HG03558 (cell line): Measurements from ENCODE around the gene USP30.
"Not testable (repeated sequence)": the region's sequence is repeated elsewhere in the genome, so short reads cannot be mapped to it uniquely, and the experiment has no call there.

Experiments used
- ATAC-seq: cut with Tn5 transposase; IDR thresholded peaks from one replicate; pipeline ENCODE4 v1.9.1; 2021; ENCODE audit warnings: moderate number of reproducible peaks; ENCODE audit not compliant: unreplicated experiment; ENCODE audit errors: extremely low read depth

Gene USP30, protein sequence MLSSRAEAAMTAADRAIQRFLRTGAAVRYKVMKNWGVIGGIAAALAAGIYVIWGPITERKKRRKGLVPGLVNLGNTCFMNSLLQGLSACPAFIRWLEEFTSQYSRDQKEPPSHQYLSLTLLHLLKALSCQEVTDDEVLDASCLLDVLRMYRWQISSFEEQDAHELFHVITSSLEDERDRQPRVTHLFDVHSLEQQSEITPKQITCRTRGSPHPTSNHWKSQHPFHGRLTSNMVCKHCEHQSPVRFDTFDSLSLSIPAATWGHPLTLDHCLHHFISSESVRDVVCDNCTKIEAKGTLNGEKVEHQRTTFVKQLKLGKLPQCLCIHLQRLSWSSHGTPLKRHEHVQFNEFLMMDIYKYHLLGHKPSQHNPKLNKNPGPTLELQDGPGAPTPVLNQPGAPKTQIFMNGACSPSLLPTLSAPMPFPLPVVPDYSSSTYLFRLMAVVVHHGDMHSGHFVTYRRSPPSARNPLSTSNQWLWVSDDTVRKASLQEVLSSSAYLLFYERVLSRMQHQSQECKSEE

GRCh38 chr12:109052414-109053323 lies at the start of gene USP30:
Gene USP30, plus strand, starts transcription at chr12:109052576. Its CDS starts 103 bp downstream, at chr12:109052679.
- peak; percentile 52 for ATAC-seq

DNA sequence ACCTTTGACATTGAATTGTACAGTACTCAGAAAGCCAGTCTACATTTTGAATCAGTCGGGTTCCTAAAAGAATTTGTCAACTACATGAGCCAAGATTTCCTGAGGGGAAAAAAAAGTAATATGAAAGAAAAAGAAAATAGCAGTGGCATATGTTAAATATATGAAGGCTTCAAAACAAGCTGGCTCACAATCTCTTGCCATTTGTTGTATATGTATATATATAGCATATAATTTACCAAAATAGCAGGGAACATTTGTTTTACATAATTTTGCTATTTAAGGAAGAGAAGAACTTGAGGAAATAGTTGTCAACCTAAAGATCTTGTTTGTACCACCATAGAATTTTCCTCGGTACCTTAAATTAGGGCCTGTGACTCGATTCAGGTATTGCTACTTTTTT lies 48.4 kb upstream of the USP30 start:
- no peak for ATAC-seq

DNA sequence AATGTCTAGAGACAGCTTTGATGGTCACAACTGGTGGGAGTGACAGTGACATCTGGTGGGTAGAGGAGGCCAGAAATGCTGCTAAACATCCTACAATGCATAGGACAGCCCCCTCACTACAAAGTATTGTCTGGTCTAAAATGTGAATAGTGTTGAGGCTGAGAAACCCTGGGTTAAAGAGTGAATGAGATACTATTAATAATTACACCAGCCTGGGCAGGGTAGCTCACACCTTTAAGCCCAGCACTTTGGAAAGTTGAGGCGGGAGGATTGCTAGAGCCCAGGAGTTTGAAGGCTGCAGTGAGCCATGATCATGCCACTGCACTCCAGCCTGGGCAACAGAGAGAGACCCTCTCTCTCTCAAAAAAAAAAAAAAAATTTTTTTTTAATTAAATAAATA lies 42.6 kb upstream of the USP30 start:
- no peak for ATAC-seq

- no peak for ATAC-seq
Measured at GRCh38 chr12:109010259-109010658, 42.1 kb upstream of the USP30 start.

DNA sequence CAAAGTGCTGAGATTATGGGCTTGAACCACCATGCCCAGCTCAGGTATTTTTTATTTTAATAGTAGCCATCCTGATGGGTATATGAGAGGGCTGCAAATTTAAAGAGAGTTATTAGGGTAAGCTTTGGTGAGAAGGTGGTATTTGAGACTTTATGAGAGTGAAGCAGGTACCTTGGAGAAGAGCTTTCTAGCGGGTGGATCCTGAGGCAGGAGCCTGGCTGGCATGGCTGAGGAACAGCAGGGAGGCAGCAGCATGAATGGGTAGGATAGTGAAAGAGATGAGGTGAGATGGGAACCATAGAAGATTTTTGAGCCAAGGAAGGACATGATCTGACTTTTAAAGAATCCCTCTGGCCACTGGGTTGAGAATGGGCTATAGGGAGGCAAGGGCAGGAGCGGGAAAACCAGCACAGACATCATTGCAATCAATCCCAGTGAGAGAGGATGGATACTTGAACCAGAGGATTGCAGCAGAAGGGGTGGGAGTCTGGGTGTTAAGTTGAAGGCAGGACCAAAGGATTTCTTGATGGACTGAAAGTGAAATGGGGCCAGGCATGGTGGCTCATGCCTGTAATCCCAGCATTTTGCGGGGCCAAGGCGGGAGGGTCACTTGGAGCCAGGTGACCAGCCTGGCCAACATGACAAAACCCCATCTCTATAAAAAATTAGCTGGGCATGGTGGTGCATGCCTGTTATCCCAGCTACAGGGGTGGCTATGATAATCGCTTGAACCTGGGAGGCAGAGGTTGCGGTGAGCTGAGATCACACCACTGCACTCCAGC lies 37.2 kb upstream of the USP30 start:
- no peak for ATAC-seq

DNA sequence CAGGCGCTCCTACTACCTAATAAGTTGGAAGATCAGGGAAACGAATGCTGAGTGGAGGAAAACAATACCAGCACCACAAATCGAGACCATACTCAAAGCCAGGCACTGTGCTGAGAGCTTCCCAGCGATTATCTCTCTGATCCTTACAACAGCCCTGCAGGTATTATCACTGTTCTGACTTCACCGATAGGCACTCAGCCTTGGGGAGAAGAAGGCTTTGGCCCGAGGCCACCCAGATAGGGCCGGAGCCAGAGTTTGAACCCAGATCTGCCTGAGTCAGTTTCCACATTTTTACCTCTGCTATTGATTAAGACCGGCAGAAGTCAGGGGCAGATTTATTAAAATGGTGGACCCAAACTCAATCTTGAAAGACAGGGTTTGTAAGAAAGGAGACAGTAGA lies 36.4 kb upstream of the USP30 start:
- ATAC-seq: no peak

DNA sequence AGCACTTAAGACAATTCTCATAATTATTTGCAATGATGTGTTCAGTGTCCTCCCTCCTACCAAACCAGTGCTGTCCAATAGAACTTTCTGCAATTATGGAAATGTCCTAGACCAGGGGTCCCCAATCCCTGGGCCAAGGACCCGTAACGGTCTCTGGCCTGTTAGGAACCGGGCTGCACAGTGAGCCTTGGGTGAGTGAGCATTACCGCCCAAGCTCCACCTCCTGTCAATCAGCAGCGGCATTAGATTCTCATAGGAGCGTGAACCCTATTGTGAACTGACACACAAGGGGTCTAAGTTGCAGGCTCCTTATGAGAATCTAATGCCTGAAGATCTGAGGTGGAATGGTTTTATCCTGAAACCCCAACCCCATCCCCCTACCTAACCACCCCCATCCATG lies 35.4 kb upstream of the USP30 start:
- ATAC-seq: no peak

DNA sequence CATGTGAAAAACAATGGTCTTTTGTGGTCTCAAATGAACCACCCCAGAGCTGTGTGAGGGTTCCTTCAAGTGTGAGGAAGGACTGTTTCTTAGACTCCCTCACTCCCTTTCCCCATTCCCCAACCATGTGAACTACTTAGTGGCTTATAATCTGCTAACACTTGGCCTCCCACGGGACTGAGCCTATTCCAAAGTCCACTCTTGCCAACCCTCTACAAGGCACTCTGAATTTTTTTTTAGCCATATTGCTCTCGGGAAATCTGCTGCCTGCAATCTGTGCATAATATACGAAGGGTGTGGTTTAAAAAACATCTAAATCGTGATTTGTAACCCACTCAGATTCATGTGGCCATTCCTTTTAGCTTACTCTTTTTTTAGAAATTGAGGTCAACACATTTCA lies 34.1 kb upstream of the USP30 start:
- ATAC-seq: no peak

GRCh38 chr12:109020146-109020795 lies 32.1 kb upstream of the USP30 start:
- no peak for ATAC-seq

- no peak for ATAC-seq
Measured at GRCh38 chr12:109020796-109021380, 31.5 kb upstream of the USP30 start, which contains the start of gene SVOP. Gene SVOP, minus strand, starts transcription at chr12:109021068. Its CDS starts 200 bp downstream, at chr12:109020868.

GRCh38 chr12:109027767-109028166 lies 24.6 kb upstream of the USP30 start:
- ATAC-seq: no peak

- not testable (repeated sequence) for ATAC-seq
Measured at GRCh38 chr12:109028624-109029023, 23.8 kb upstream of the USP30 start.

DNA sequence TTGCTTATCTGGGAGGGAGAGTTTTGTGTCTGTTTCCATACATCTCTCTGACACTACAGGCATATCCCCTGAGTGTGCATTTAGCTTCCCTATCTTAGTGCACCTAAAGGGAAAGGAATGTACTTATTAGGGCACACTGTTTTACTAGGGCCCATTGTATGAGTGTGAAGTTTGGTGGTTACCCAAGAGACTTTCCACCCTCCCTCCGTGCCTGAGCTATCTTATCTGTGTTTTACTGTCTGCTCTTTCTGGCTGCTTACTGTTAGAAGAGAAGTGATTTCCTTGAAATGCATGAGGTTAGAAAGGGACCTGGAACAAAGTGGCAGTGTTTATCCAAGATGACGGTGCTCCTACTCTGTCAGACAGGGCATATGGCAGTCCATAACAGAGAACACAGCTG lies 23.0 kb upstream of the USP30 start:
- ATAC-seq: no peak

DNA sequence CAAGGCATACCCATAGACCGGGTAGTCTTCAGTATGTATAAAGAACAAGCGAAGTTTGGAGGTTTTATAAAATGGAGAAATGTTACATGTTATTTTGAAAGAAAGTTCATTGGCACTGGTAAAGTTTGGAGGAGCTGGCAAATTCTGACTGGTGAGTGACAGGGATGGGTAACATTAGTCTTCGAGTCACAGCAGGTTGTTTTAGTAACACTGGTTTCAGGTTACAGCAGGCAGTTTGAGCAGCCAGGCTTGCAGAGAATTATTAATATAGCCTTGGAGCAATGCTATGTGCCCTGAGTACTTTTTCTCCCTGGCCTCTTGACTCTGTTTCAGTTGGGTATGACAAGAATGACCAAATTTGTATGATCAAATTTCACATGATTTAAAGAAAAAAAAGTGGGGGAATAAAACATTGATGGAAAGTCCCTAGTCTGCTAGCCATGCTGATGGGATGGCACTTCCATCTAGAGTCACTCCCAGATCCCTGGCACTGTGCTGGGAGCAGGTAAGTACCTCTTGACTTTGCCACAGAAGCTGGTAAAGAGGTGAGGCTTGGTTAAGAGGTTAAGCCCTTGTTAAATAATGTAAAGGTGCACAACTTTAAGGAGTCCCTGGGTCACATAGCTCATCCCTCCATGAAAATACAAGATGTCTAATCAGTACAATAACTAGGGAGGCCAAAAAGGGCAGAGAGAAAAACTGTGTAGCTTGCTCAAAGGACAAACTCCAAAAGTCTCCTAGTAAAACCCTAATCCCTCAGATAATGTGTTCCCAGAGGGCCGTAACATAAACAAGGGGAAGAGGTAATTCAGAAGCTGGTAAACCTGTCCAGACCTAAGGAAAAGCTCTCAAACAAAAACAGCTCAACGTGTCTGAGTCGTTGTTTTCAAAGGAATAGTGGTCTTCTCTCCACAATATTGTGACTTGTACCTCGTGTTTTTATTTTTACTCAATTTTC lies 18.9 kb upstream of the USP30 start:
- ATAC-seq: no peak

DNA sequence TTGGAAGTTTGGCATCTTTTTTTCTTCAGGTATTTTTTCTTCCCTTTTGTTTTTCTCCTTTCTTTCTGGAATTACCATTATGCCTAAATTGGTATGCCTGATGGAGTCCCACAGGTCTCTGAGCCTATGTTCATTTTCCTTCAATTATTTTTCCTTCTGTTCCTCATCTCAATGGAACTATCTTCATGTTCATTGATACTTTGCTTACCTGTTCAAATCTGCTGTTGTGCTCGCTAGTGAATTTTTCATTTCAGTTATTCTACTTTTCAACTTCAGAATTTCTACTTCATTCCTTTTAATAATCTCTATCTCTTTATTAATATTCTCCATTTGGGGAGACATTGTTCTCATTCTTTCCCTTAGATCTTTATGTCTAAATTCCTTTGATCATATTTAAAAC lies 15.4 kb upstream of the USP30 start:
- no peak for ATAC-seq

GRCh38 chr12:109044241-109044640 lies 8.1 kb upstream of the USP30 start:
- no peak for ATAC-seq

DNA sequence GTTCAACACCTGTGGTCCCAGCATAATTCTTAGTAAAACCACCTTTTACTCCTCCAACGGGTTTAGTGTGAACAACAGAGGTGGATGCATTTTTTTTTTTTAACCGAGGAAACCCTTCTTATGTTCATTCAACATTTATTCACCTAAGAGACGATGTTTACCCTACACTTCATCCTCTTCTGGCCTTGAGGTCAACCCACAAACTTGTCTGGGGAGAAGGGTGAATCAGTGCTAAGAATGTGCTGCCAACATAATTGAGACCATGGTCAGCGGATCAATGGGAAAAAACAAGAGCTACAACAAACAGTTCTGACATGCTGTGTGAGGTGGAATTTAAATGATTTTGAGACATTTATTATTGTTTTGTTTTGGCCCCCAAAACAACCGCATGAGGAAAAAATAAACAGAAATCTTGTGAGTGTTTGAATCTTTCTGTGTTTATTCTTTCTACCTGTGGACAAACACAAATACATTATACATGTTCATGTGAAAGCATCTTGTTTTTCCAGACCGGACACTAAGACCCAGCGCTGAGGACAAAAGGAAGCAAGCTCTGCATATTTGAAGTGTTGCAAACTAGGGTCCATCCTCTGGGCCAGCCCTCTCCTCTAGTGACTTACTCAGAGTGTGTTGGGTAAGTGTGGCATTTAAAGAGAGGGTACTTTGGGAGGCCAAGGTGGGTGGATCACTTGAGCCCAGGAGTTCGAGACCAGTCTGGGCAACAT lies 5.1 kb upstream of the USP30 start:
- ATAC-seq: no peak

GRCh38 chr12:109048706-109049105 lies 3.7 kb upstream of the USP30 start:
- ATAC-seq: not testable (repeated sequence)
